ENCODE results near the gene GTF2F1.
"Not testable (repeated sequence)": the region's sequence is repeated elsewhere in the genome, so short reads cannot be mapped to it uniquely, and the experiment has no call there.

GTF2F1 gene

GRCh38 chr19:6359568-6360341 is 33.2 kb downstream of the GTF2F1 start:
- H3K36me3 ChIP-seq, result peaks cover 14% of the 10 kb centered on the region
- H3K27me3 ChIP-seq (ENCODE audit: insufficient read depth, low read depth, severe bottlenecking), result no peaks in the 10 kb centered on the region
- H3K9me3 ChIP-seq (ENCODE audit: severe bottlenecking), result no peaks in the 10 kb centered on the region
- H3K27ac ChIP-seq, result no peak overlapping the region
- TF ChIP-seq CTCF (IDR thresholded peaks at IDR 0.05; ENCODE audit: low read depth, low read length), result no peak
- no peak for DNase-seq
- no peak overlapping the region for H3K4me3 ChIP-seq (ENCODE audit: low read depth, low read length)

- no peaks in the 10 kb centered on the region for H3K27me3 ChIP-seq (ENCODE audit: insufficient read depth, low read depth, severe bottlenecking)
- H3K36me3 ChIP-seq, result peaks cover under 1% of the 10 kb centered on the region
- no peaks in the 10 kb centered on the region for H3K9me3 ChIP-seq (ENCODE audit: severe bottlenecking)
- DNase-seq, result no peak
- no peak overlapping the region for H3K4me3 ChIP-seq (ENCODE audit: low read depth, low read length)
- H3K27ac ChIP-seq, result no peak overlapping the region
- TF ChIP-seq CTCF (IDR thresholded peaks at IDR 0.05; ENCODE audit: low read depth, low read length), result no peak
Measured at GRCh38 chr19:6358003-6358402, 35.0 kb downstream of the GTF2F1 start.

GRCh38 chr19:6357174-6357573 is 35.8 kb downstream of the GTF2F1 start:
- TF ChIP-seq CTCF (IDR thresholded peaks at IDR 0.05; ENCODE audit: low read depth, low read length), result no peak
- no peak for DNase-seq
- Histone ChIP-seq H3K4me3 (ENCODE audit: low read depth, low read length) (no peak overlapping the region), H3K27me3 (ENCODE audit: insufficient read depth, low read depth, severe bottlenecking) (no peaks in the 10 kb centered on the region), H3K9me3 (ENCODE audit: severe bottlenecking) (no peaks in the 10 kb centered on the region), H3K36me3 (no peaks in the 10 kb centered on the region), H3K27ac (no peak overlapping the region)

GRCh38 chr19:6355321-6356040 is 37.5 kb downstream of the GTF2F1 start:
- H3K36me3 ChIP-seq; H3K27ac ChIP-seq; H3K27me3 ChIP-seq (ENCODE audit: insufficient read depth, low read depth, severe bottlenecking); H3K9me3 ChIP-seq (ENCODE audit: severe bottlenecking); H3K4me3 ChIP-seq (ENCODE audit: low read depth, low read length); DNase-seq: not testable (repeated sequence)

- TF ChIP-seq CTCF (IDR thresholded peaks at IDR 0.05; ENCODE audit: low read depth, low read length), result no peak
- no peak overlapping the region for H3K4me3 ChIP-seq (ENCODE audit: low read depth, low read length)
- DNase-seq, result no peak
Measured at GRCh38 chr19:6354098-6354674, 38.8 kb downstream of the GTF2F1 start.

More at GRCh38 chr19:6354098-6354674, 38.8 kb downstream of the GTF2F1 start:
- no peaks in the 10 kb centered on the region for H3K27me3 ChIP-seq (ENCODE audit: insufficient read depth, low read depth, severe bottlenecking)
- H3K27ac ChIP-seq, result no peak overlapping the region
- H3K9me3 ChIP-seq (ENCODE audit: severe bottlenecking), result no peaks in the 10 kb centered on the region
- no peaks in the 10 kb centered on the region for H3K36me3 ChIP-seq
